ENCODE measurements around the gene CHSY3.
"Not testable (repeated sequence)": the region's sequence is repeated elsewhere in the genome, so short reads cannot be mapped to it uniquely, and the experiment has no call there.

CHSY3 gene

GRCh38 chr5:130164966-130165365 lies 260.7 kb downstream of the CHSY3 start:
- DNase-seq (ENCODE audit: low read depth) = no peak

DNA sequence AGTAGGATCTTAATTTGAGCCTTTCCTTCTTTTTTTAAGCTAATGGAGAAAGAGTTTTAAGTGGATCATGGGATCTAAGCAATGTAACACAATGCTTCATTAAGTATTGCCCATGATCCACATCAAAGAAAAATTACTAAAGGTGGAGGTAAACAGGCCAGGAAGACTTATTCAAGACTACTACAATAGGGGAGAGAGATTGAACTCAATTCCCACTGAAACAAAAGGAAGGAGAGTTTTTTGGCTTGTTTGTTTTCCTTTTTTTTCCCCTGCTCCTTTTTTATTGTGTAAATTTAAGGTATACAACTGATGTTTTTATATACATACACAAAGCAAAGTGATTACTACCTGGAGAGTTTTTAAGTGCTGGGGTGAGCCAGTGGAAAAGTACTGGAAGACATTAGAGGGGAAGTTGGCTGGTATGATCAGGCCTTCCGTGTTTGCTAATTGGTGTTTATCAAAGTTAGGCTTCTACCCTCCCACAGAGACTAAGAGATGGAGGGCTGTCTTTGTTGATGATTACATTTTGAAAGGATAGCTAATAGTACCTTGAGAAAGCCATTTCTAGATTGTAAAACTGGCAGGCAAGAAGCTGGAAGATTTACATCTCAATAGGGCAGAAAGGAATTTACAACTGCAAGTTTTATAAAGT lies 262.7 kb downstream of the CHSY3 start:
- DNase-seq (ENCODE audit: low read depth) = no peak

DNA sequence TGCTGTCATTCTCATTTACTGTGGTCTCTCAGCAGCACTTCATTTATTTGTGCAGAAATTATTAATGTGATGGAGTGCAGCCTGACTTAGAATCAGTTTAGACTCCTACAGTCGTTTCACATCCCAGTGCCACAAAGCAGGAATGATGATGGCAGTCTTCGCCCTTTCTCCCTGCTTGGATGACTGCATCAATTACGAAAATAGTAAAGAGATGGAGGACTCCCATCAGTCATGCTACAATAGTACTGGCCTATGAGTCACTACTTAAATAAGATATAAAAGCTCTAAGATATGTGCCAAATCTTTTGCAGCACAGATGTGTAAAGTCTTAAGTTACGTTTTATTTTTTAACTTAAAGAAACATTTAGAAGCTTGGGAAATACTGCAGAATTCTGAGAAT lies 263.9 kb downstream of the CHSY3 start:
- DNase-seq (ENCODE audit: low read depth) = no peak

DNA sequence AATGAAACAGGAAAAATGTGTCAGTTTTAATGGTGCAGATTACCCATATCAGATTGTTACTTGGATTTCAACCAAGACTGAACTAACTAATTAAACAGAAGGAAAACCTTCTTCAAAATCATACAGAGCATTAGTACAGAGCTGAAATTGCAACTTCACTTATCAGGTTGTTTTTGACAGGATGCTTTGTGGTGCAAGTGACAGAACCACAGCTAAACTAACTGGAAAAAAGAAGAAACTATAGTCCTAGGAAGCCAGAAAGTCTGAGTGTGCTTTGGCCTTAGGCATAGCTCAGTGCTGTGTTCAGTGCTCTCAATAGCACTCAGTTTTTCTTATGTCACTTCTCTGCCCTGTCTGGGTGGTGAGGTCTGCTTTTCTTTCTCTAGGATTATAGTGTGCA lies 267.4 kb downstream of the CHSY3 start:
- DNase-seq (ENCODE audit: low read depth) = no peak

DNA sequence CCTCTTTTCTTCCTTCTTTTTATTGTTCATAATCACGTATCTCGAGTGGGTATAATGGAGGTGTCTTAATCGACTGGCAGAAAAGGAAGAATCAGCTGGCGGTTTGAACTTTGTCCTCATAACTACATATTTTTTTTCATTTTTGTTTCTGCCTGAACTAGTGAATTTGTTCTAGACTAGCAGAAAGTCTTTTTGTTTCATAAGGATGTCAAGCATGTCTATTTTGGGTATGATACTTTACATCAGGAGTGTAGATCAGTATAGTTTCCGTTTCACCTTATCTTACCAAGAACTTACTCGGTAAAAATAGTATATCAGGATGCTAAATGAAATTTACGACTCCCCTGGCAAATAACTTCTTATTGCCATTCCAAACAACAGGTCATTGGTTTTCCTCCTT lies 278.9 kb downstream of the CHSY3 start:
- DNase-seq (ENCODE audit: low read depth) = no peak

DNA sequence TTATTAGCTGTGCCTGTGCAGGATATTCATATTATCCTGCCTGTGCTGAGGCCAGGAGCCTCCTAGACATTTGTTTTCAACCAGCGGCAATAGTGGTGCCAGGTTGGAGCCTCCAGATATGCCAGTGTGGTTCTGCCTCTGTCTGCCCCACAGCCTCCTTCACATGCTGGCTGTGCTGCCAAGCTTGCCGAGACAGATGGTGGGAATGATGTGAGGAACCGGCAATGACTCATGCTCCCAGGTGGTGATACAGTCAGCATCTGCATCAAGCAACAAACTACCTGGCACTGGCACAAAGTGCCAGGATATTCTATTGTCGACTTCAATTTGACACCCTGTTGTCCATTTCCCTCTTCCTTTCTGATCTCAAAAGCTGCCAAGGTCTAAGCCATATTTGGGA lies 285.7 kb downstream of the CHSY3 start:
- DNase-seq (ENCODE audit: low read depth) = no peak

DNA sequence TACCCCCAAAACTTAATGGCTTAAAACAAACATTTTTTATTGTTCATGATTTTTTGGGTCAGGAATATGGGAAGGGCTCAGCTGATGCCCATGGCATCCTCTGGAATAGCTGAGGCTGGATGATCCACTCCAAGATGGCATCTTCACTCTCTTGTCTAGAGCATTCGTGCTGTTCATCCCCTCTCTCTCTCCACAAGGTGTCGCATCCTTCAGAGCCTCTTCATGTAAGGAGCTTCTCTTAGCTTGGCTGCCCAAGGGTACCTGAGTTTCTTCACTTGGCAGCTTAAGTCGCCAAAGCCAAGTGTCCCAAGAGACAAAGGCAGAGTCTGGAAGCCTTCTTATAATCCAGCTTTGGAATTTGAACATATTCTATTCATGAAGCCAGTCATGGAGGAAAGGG lies 294.7 kb downstream of the CHSY3 start:
- no peak for DNase-seq (ENCODE audit: low read depth)

DNA sequence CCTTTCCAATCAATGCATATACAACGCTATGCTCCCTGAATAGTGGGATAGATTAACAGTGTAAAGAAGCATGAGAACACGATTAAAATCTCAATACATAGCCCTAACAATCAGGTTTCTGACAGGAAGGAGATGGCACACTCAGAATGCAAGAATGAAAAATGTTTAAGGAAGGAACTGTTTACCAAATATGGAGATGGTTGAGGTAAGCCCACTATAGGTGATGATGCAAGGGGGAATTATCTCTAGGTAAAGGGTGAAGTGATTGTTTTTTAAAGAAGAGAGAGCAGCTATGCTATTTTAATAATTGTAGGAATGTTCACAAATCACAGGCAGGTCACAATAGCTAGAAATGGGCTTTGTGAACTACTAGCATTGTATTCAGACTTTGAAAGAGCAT lies 302.4 kb downstream of the CHSY3 start:
- DNase-seq (ENCODE audit: low read depth) = no peak

- no peak for DNase-seq (ENCODE audit: low read depth)
Measured at GRCh38 chr5:130213607-130214006, 309.3 kb downstream of the CHSY3 start.

- DNase-seq (ENCODE audit: low read depth) = no peak
Measured at GRCh38 chr5:130216286-130216685, 312.0 kb downstream of the CHSY3 start.

GRCh38 chr5:130222573-130222972 lies 318.3 kb downstream of the CHSY3 start:
- DNase-seq (ENCODE audit: low read depth) = no peak

- not testable (repeated sequence) for DNase-seq (ENCODE audit: low read depth)
Measured at GRCh38 chr5:130226556-130226955, 322.3 kb downstream of the CHSY3 start.

GRCh38 chr5:130227699-130228098 lies 323.4 kb downstream of the CHSY3 start:
- no peak for DNase-seq (ENCODE audit: low read depth)

- no peak for DNase-seq (ENCODE audit: low read depth)
Measured at GRCh38 chr5:130231786-130232185, 327.5 kb downstream of the CHSY3 start.

GRCh38 chr5:130234816-130235215 lies 330.6 kb downstream of the CHSY3 start:
- no peak for DNase-seq (ENCODE audit: low read depth)

All from activated T-helper 1 cell treated with Interleukin-2 at 50 U/mL for 16 hours (primary cell).